Glutamatergic neuron (in vitro differentiated cells): ENCODE measurements around the gene HNRNPM. TPM values are rescaled to one million over a fixed set of nuclear protein-coding genes. Genes with fewer than 3 reads are reported as not detected.

Experiments used
- DNase-seq: peaks from one replicate; pipeline ENCODE4 v3.0.0; 2022
- H3K27ac Mint-ChIP-seq: one replicate; pipeline ENCODE4 v1.8.0; 2020; ENCODE audit warnings: mild to moderate bottlenecking, mixed read lengths, inconsistent platforms; ENCODE audit not compliant: unreplicated experiment
- H3K27me3 Mint-ChIP-seq: one replicate; pipeline ENCODE4 v1.8.0; 2020; ENCODE audit warnings: mild to moderate bottlenecking, moderate library complexity, mixed read lengths, inconsistent platforms; ENCODE audit not compliant: unreplicated experiment
- H3K36me3 Mint-ChIP-seq: one replicate; pipeline ENCODE4 v1.8.0; 2020; ENCODE audit warnings: mild to moderate bottlenecking, mixed read lengths, inconsistent platforms; ENCODE audit not compliant: unreplicated experiment
- H3K4me1 Mint-ChIP-seq: one replicate; pipeline ENCODE4 v1.8.0; 2020; ENCODE audit warnings: mild to moderate bottlenecking, low read depth, mixed read lengths, inconsistent platforms; ENCODE audit not compliant: unreplicated experiment
- H3K4me3 Mint-ChIP-seq: one replicate; pipeline ENCODE4 v1.8.0; 2020; ENCODE audit warnings: mild to moderate bottlenecking, mixed read lengths, inconsistent platforms; ENCODE audit not compliant: unreplicated experiment
- H3K9me3 Mint-ChIP-seq: one replicate; pipeline ENCODE4 v1.8.0; 2020; ENCODE audit warnings: mild to moderate bottlenecking, moderate library complexity, mixed read lengths, inconsistent platforms; ENCODE audit not compliant: unreplicated experiment
- CTCF ChIP-seq: fragments of 200-600 bp; sonication (generic); IDR thresholded peaks from one replicate; pipeline ENCODE4 v1.5.0; 2021; ENCODE audit not compliant: partially characterized antibody, unreplicated experiment
- total RNA-seq: library from RNA; stranded (reverse); fragmentation: NEBNext Ultra II Directional; extraction: Animal tissue kit (Norgen Biotek cat#: 25700); gene quantifications from one replicate; pipeline ENCODE4 v1.2.1, GENCODE V29; 2021; ENCODE audit not compliant: unreplicated experiment

Gene HNRNPM
- total RNA-seq, 1 donor from 2014 or later: 184 TPM

- Mint-ChIP-seq H3K36me3 (no peaks in the 10 kb centered on the region), H3K27ac (no peak overlapping the region), H3K4me3 (peak overlapping the region; percentile 14), H3K9me3 (no peaks in the 10 kb centered on the region), H3K4me1 (peaks cover 28% of the 10 kb centered on the region), H3K27me3 (peaks cover 2% of the 10 kb centered on the region)
- no peak for TF ChIP-seq CTCF
- DNase-seq: no peak
These were observed 5.1 kb downstream of the HNRNPM start for GRCh38 chr19:8449830-8450229.

GRCh38 chr19:8451377-8451776 is 6.6 kb downstream of the HNRNPM start:
- Mint-ChIP-seq H3K27ac (no peak overlapping the region), H3K36me3 (no peaks in the 10 kb centered on the region), H3K9me3 (no peaks in the 10 kb centered on the region), H3K4me3 (peak overlapping the region; percentile 15), H3K27me3 (peaks cover 2% of the 10 kb centered on the region), H3K4me1 (peaks cover 32% of the 10 kb centered on the region)
- no peak for TF ChIP-seq CTCF
- no peak for DNase-seq

GRCh38 chr19:8451885-8452284 is 7.1 kb downstream of the HNRNPM start:
- peak overlapping the region; percentile 19 for H3K27ac Mint-ChIP-seq
- H3K4me1 Mint-ChIP-seq: peaks cover 34% of the 10 kb centered on the region
- no peak for DNase-seq
- H3K36me3 Mint-ChIP-seq: no peaks in the 10 kb centered on the region
- H3K27me3 Mint-ChIP-seq: peaks cover 2% of the 10 kb centered on the region
- H3K9me3 Mint-ChIP-seq: no peaks in the 10 kb centered on the region
- H3K4me3 Mint-ChIP-seq: no peak overlapping the region
- TF ChIP-seq CTCF: no peak

GRCh38 chr19:8452446-8453123 is 7.8 kb downstream of the HNRNPM start:
- H3K27me3 Mint-ChIP-seq: peaks cover 2% of the 10 kb centered on the region
- no peak overlapping the region for H3K27ac Mint-ChIP-seq
- TF ChIP-seq CTCF: no peak
- no peaks in the 10 kb centered on the region for H3K36me3 Mint-ChIP-seq
- peaks cover 31% of the 10 kb centered on the region for H3K4me1 Mint-ChIP-seq
- no peak overlapping the region for H3K4me3 Mint-ChIP-seq
- H3K9me3 Mint-ChIP-seq: no peaks in the 10 kb centered on the region
- DNase-seq: no peak

GRCh38 chr19:8453616-8454015 is 8.8 kb downstream of the HNRNPM start:
- no peak for DNase-seq
- H3K4me1 Mint-ChIP-seq: peaks cover 34% of the 10 kb centered on the region
- no peak for TF ChIP-seq CTCF
- peaks cover 2% of the 10 kb centered on the region for H3K27me3 Mint-ChIP-seq
- no peak overlapping the region for H3K4me3 Mint-ChIP-seq
- no peaks in the 10 kb centered on the region for H3K9me3 Mint-ChIP-seq
- H3K27ac Mint-ChIP-seq: peak overlapping the region; percentile 28
- H3K36me3 Mint-ChIP-seq: no peaks in the 10 kb centered on the region
